Choroid plexus epithelial cell (primary cell): ENCODE data around the gene SERPINF2.
"Not testable (repeated sequence)": the region's sequence is repeated elsewhere in the genome, so short reads cannot be mapped to it uniquely, and the experiment has no call there.

Source experiments
- DNase-seq: peaks from one replicate; pipeline ENCODE4 v3.0.0-alpha.2; 2010; ENCODE audit warnings: low read depth
- H3K4me3 ChIP-seq: 2 replicates; pipeline ENCODE4 v1.5.1; 2011; ENCODE audit warnings: low read depth, mild to moderate bottlenecking, control low read depth, low read length, moderate library complexity
- TF ChIP-seq, protein P1 (sequence below): conservative IDR thresholded peaks from 2 replicates; pipeline ENCODE4 v1.5.1; 2011; ENCODE audit warnings: low read depth, mild to moderate bottlenecking, control low read depth, inconsistent platforms, low read length, moderate library complexity

SERPINF2 gene

DNA sequence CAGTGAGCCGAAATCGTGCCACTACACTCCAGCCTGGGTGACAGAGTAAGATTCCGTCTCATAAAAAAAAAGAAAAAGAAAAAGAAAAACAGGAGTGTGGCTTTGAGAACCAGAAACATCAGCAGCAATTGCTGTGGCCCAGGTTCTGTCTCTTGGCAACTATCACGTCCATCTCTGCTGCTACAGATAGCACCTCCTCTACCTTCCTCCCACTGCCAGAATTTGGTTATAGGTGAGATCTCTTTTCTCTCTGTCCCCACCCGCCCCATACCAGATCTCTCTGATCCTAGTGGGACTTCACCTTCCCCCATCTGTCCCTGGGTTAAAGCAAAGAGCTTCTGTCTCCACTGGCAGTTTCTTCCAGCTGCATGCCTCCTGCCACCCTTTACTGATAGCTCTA, 35.6 kb upstream of the SERPINF2 start:
- no peak for DNase-seq
- TF ChIP-seq, protein P1, sequence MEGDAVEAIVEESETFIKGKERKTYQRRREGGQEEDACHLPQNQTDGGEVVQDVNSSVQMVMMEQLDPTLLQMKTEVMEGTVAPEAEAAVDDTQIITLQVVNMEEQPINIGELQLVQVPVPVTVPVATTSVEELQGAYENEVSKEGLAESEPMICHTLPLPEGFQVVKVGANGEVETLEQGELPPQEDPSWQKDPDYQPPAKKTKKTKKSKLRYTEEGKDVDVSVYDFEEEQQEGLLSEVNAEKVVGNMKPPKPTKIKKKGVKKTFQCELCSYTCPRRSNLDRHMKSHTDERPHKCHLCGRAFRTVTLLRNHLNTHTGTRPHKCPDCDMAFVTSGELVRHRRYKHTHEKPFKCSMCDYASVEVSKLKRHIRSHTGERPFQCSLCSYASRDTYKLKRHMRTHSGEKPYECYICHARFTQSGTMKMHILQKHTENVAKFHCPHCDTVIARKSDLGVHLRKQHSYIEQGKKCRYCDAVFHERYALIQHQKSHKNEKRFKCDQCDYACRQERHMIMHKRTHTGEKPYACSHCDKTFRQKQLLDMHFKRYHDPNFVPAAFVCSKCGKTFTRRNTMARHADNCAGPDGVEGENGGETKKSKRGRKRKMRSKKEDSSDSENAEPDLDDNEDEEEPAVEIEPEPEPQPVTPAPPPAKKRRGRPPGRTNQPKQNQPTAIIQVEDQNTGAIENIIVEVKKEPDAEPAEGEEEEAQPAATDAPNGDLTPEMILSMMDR, result no peak
- no peak overlapping the region for H3K4me3 ChIP-seq

DNA sequence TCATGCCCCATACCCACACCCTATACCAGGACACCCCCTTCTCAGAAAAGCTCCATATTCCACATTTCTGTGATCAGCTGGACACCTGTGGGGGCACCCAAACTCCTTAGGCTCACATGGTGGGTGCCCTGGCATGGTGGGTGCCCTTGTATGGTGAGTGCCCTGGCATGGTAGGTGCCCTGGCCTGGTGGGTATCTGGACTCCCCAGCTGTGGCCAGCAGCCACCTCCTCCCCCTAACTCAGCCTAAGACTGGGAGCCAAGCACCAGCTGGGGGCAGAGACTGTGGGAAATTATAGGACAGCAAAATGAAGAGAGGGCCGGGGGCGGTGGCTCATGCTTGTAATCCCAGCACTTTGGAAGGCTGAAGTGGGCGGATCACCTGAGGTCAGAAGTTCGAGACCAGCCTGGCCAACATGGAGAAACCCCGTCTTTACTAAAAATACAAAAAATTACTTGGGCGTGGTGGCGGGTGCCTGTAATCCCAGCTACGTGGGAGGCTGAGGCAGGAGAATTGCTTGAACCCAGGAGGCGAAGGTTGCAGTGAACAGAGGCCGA, 33.8 kb upstream of the SERPINF2 start:
- H3K4me3 ChIP-seq, DNase-seq: not testable (repeated sequence)

DNA sequence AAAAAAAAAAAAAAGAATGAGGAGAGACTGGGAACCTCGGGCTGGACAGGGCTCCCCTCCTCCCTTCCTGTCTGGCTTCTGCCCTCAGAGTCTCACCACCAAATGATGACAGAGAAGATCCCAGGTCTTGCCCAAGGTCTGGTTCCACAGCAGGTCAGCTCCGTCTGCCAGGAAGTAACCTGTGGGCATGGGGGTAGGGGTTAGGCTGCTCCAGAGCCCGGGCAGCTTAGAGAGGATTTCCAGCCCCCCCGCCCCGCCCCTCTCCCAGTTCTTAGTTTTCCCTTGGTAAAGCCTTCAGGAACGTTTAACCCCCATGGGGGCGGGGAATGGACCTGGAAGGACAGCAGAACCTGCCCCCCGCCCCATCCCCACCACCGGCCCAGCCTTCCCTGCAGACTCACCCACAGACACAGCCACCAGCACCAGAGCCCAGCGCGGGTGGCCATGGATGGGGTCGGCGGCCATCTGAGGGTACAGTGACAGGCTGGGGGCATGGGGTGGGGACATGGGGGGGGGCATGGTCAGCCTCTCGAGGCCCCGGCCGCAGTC, 33.2 kb upstream of the SERPINF2 start:
- TF ChIP-seq, protein P1, result no peak
- DNase-seq, result no peak
- peak overlapping the region; percentile 65 for H3K4me3 ChIP-seq

DNA sequence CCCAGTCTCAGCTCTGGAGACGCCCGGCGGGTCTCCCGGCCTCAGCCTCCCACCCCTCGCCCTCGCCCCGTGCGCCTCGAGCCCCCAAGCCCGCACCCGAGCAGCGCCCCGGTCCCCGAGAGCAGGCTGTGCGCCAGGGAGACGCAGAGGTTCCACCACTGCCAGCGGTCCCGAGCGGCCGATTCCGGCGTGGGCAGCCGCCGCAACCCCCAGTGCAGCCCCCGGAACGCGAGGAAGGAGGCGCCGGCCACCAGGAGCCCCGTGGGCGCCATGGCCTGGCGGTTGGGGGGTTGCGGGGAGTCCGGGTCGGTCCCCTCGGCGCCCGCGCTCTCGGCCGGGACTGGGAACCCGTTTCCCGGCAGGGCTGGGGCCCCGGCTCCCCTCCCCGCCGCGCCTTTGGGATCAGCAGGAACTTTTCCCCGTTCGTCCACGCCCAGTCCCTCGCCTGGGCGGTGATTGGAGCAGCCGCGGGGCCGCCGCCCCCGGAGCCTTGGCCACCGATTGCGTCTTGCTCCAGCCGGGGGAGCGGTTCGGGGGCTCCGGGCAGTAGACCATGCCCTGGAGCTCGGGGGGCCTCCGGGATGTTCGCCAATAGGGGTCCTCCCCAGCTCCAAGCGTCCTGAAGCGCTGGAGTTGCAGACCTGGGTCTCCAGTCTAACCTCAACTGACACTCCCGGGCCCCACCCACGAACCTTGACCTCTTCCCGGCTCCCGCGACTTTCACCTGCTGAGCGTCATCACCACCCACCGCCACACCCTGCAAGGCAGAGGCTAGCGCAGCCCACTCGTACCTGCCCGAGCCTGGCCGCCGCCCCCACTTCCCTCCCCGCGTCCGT, 32.5 kb upstream of the SERPINF2 start, which contains the start of gene TLCD2:
Gene TLCD2 (minus strand): TSS at position 407 of the 836 bp plus-strand sequence. CDS start 135 bp downstream, at position 272.
- H3K4me3 ChIP-seq, result peak within 1 kb of the TSS; percentile 65
- TF ChIP-seq, protein P1, result no peak
- peak; percentile 66 for DNase-seq

DNA sequence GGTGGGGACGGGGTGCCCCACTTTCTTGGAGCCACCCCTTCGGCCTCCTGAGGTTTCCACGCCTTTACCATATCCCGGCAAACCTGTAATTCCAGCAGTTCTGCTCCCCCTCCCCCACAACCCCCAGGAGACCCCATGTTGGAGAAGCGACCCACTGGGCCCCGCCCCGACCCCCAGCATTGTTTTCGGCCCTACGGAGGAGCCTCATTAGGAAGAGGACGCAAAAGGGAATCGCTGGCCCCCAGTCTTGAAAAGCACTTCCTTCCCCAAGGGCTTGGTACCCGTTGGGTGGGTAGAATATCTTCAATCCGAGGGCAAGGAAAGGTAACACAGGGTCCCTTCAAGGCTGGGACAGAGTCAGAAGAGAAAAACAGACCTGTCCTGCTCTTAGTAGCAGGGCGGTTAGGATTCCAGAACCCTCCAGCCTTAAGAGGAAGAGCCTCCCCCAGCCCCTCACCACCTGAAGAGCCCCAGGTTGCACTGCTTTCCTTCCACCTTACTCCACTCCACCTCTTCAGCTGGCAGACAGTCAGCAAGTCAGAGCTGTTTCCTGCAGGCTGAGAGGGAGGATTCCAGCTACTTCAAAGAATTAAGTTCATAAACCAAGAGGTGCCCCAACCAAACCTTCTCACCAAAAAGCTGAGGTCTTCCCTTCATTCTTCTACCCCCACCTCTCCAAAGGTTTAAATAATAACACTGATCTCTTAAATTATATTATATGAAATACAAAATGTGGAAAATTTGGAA, 31.7 kb upstream of the SERPINF2 start:
- no peak for DNase-seq
- TF ChIP-seq, protein P1, result no peak
- H3K4me3 ChIP-seq, result peak overlapping the region; percentile 65

DNA sequence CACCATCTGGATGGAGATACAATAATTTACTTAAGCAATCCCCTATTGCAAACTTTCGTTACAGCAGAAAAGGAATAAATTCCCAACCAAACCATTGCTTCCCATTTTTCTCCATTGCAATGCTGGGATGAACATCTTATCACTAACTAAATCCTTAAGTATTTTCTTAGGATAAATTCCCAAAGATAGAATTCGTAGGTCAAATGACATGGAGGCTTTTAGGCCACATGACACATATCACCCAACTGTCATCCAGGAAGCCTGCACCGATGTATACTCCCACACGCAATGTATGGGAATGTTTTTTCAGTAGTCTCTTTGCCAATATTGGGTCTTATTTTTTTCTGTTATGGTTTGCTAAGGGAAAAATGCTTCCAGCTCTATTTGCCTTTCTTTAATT, 30.9 kb upstream of the SERPINF2 start:
- TF ChIP-seq, protein P1, result no peak
- no peak overlapping the region for H3K4me3 ChIP-seq
- no peak for DNase-seq

DNA sequence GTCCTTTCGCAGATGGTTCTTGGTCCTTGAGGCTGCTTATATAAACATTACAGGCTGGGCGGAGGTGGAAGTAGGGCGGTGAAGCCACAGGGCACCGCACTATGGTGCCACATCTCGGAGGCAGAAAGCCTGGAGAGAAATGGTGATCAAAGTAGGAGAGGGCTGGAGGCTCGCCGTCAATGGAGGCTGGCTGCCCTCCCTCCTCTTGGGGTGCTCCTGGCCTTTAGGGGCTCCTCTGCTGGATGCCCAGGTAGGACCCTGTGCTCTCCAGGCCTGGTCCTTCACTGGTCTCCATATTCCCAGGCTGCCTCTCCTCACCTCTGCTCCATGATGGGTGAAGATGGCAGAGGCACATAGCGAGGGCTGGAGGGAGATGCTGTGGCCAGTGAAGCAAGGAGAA, 30.4 kb upstream of the SERPINF2 start:
- no peak for DNase-seq
- H3K4me3 ChIP-seq, result peak overlapping the region; percentile 94
- TF ChIP-seq, protein P1, result no peak
